HT-29 (cell line): Measurements from ENCODE around the gene COL5A1. TPM values are rescaled to one million over a fixed set of nuclear protein-coding genes. Genes with fewer than 3 reads are reported as not detected.

Experiments
- DNase-seq: peaks from one replicate; pipeline ENCODE4 v3.0.0-alpha.2; 2015; ENCODE audit warnings: low spot score
- total RNA-seq: library from RNA; depleted of rRNA; stranded (reverse); fragments of >200 nt; shearing (Covaris generic); gene quantifications from 2 replicates; pipeline ENCODE4 v1.2.3, GENCODE V29; 2014

COL5A1 gene
- total RNA-seq, 1 experiment from 2014 or later = 0.43 TPM

DNA sequence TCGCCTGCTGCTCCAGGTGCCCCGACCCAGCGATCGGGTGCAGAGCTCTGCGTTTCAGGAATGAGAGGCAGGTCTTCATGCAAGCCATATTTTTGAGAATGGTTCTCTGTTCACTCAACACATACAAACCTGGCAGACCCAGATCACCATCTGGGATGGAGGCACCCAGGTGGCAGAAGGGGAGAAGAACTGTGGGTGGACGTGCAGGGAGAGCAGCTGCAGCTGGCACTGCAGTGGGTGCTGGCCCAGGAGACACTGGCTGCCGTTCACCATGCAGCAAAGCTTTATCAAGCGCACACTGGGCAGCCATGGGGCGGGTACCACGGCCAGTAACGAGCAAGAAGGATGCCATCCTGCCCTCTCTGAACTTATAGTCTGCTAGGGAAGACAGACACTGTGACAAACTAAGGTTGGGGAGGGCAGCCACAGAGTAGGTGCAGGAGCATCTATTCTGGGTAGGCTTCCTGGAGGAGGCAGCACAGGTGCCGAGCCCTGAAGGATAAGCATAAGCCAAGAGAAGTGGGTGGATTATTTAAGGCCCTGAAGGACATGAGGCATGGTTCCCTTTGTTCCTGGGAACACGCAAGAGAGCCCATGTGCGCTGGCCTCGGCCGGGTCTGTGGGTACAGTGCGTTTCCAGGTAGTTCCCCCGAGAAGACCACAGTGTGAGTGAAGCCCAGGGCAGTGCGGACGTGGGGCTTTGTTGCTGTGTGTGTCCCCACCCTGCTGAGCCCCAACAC lies 192.8 kb downstream of the COL5A1 start:
- no peak for DNase-seq

DNA sequence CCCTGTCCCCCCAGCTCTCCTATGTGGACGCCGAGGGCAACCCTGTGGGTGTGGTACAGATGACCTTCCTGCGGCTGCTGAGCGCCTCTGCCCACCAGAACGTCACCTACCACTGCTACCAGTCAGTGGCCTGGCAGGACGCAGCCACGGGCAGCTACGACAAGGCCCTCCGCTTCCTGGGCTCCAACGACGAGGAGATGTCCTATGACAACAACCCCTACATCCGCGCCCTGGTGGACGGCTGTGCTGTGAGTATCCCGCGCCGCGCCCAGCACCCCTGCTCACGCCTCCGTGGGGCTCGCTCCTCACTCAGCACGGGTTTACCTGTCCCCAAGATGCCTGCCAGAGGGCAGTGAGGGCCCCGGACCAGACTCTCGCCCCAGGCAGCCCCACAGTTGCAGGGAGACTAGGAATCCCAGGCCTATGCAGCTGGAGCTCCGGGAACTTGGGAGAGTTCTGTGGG lies 193.4 kb downstream of the COL5A1 start:
- DNase-seq = no peak

DNA sequence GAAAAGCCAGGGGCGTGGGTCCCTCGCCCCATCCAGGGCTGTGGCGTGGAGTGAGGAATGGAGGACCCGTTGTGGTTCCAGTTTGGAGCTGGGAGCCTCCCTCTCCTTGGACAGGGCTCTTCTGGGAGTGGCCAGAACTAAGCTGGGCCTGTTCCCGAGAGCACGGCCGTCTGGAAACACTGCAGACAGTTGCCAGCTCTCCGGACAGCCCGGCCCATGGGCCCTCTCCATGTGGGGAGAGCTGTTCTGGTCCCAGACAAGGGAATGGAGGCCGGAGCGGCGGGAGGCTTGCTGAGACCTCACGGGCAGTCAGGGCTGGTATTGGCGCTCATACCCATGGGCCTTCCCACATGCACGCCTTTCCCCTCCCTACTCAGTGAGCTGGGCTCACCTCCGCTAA lies 193.8 kb downstream of the COL5A1 start:
- DNase-seq = no peak

DNA sequence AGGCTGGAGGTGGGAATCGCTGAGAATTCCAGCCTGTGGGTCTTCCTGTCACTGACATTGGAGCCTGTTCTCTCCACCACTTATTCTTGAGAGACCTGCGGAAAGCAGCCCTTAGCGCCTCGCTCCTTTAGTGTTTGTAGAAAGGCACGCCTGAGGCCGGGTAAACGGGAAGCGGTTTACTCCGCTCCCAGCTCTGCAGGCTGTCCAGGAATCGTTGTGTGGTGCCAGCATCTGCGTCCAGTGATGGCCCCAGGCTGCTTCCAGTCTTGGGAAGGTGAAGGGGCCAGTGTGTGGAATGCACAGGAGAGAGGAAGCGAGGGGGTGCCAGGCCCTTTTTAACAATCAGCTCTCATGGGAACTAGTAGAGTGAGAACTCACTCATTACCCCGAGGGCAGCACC lies 194.4 kb downstream of the COL5A1 start:
- no peak for DNase-seq

DNA sequence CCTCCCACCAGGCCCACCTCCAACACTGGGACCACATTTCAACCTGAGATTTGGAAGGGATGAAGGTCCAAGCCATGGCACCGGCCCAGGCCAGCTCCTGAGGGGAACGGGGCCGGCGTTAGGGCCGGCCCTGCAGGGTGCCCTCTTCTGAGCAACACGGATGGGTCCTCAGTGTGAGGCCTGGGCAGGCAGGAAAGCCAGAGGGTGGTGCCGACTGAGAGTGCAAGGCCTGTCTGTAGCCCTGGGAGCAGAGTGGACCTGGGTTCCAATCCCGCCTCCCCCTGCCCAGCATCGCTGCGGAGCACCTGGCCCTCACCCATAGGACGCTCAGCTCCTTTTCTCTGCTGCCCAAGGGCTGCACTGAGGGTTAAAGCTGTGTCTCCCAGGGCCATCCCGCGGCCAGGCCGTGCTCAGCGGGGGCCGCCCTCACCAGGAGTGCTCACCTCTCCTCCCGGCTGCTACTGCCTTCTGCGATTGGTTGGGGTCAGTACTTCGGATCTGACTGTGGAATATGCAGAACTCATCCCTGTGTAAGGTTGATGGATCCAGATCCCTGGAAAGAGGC lies 194.9 kb downstream of the COL5A1 start:
- DNase-seq = no peak

DNA sequence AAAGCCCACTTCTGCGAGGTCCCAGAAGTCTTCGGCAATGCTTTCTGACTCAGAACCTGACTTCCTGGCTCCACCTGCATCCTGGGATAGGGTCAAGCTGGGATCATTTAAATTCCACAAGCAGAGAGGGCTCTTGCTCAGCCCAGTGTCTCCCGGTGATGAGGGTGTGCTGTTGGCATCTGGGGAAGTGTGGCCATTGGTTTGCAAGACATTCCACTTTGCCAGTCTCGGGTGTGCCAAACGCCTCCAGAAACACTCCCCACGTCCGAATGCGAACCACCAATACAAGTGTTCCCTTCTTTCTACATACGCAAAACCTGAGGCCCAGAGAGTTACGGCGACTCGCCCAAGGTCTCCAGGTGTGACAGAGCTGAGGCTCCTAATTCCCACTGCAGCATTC lies 195.9 kb downstream of the COL5A1 start:
- no peak for DNase-seq

DNA sequence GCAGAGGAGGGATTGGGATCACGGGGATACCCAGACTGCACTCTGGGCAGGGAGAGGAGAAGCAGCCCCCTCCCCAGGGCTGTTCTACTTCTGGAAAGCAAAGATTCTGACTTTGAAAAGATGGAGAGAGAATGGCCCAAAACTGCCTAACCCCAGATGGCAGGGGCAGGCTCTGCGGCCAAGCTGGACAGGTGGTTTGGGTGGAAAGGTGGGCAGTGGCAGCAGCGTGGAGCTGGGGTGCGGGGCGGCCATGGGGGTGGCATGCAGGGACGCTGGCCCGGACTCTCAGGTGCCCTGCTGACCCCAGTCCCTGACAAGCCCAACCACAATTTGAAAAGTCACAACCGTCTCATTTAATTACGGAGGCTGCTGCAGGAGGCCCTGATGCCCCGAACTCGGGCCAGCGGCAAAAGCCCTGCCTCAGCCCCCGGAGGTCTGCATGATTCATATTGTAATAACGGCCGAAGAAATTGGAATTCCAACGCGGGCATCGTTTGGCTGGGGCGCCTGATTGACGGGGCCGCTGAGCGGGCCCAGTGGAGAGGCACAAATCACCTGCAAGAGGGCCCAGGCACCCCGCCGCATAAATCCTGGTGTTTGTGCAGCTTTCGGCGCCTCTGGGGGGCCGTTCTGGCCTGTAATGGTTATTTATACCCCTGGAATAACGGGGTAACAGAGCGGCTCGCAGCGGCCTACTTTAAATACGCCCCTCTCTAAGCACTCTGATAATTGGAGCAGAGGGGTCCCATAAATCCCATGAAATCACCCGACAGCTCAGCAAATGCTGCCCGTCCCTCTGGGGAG lies 197.2 kb downstream of the COL5A1 start:
- DNase-seq = no peak

DNA sequence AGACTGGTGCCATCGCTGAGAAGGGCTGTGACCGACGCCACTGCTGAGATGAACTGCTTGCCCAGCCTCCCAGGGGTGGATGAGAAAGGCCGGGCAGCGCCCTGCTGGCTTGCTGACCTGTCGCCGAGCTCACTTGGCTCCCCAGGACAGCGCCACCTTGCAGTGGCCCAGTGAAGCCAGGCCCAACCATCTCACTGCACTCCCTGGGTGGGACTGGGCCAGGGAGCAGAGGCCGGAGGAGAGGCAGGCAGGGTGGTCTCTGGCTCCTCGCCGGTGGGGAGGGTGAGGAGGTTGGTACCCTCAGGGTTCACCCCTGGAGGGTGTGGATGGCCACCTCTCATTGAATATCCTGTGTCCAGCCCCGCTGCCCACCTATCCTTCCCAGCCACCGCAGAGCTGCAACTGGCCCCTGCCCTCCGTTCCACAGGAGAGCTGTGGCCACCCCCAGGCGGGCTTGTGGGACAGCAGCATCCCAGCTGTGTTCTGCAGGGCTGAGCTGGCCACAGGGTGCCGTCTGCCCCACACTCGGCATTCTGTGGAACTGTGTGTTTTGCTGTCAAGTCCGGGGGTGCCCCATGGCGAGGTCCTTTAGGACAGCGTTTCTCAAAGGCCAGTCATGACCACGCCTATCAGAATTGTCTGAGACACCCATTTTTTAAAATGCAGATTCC lies 198.0 kb downstream of the COL5A1 start:
- DNase-seq = no peak

DNA sequence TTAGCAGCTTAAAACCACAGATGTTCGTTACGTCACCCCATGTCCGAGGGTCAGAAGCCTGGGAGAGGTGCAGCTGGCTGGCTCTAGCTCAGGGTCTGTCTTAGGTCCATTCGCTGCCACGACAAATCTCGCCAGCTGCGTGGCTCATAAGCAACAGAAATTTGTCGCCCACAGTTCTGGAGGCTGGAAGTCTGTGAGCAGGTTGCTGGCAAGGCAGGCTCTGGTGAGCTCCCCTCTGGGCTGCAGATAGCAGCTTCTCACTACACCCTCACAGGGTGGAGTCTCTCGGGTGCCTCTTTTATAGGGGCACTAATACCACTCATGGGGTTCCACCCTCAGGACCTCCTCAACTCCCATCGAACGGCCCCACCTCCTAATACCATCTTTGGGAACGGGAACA lies 198.9 kb downstream of the COL5A1 start:
- no peak for DNase-seq

DNA sequence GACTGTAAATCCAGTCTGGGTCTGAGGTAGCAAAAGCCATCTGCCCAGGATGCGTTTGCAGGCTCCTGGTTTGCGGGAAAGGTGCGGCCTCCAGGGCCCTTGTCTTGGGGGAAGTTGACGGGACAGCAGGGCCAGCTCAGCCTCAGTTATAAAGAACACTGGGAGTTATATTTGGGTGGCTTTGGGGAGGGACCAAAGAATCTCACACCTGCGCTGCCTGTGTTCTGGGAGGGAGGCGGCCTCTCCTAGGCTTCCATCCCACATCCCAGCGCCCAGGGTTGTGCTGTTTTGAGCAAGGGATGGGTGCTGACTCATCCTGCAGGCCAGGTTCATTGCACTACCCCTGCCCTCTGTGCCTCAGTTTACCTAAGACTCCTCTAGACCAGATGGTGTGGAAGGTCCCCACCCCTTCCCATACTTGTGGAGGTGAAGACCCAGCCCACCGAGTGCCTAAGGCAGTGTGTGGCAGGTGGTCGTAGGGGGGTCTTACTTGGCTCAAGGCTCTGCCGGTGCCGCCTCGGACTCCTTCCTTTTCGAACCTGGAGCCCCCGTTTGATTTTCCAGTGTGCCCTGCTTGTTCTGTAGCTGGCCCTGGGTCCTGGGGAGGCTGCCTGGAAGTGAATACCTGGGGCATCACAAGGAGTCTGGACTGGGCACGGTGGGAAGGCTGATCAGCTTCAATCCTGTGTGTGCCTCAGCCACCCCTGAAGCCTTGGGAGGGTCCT lies 199.7 kb downstream of the COL5A1 start:
- DNase-seq = no peak

DNA sequence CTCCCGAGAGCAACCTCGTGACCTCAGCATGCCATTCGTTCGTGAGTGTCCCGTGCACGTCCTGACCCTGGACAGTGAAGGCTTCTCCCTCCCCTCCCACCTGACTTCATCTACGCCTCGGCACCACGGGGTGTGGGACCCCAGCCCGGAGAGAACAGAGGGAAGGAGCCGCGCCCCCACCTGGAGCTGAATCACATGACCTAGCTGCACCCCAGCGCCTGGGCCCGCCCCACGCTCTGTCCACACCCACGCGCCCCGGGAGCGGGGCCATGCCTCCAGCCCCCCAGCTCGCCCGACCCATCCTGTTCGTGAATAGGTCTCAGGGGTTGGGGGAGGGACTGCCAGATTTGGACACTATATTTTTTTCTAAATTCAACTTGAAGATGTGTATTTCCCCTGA lies 200.7 kb downstream of the COL5A1 start:
- no peak for DNase-seq

DNA sequence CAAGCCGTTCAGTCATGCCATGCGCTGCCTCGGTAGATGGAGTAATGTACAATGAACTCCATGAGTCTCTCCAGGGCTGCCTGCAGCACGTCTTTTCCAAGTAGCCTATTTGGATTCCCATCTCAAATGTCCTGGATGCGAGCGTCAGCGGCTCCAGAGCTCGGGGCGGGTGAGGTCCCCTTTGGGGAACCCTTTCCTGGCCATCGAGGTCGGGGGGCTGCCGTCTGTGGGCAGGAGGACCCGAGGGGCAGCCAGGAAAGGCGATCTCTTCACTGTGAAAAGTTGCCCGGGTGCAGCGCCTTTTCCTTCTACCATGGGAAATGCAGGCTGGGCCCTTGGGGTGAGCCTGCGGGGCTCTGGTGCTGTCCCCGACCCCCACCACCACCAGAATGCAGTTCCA lies 202.1 kb downstream of the COL5A1 start:
- DNase-seq = no peak

DNA sequence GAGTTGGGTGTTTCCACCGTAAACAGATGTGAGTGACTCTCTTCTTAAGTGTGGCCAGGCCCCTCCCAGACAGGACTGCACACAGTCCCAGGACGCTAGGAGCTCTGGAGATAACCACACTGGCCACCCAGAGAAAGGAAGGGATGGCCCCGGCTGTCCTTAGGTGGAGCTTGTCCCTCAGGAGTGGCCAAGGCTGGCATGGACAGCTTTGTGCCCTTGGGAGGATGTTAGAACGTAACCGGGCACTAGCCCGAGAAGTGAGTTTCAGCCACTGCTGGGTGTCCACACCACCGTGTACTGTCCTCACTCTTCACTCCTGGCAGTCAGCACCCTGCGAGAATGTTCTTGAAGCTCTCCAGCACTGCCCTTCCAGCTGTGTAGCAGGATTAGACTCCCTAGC lies 203.2 kb downstream of the COL5A1 start:
- DNase-seq = no peak

DNA sequence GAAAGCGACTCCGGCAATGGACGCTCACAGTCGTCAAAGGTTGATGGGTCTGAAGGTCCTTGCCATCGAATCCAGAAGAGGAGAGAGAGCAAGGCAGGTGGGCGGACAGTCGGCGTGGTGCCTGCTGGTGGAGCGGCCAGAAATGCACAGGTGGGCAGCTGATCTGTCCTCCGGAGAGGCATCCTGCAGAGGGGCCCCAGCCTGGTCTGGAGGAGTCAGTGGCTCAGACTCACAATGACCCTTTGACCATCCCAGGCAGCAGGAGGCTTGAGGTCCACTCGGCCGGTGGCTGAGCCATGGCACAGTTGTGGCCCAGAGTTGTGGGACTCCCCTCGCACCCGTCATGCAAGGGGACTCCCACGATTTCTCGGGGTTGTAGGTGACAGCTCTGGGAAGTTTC lies 204.6 kb downstream of the COL5A1 start:
- DNase-seq = no peak

DNA sequence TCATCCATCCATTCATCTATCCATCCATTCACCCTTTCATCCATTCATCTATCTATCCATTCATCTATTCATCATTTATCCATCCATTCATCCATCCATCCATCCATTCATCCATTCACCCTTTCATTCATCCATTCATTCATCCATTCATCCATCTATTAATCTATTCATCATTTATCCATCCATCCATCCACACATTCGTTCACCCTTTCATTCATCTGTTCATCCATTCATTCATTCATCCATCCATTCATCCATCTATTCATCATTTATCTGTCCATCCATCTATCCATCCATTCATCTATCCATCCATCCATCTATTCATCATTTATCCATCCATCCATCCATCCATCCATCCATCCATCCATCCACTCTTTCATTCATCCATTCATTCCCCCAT lies 205.1 kb downstream of the COL5A1 start:
- no peak for DNase-seq

DNA sequence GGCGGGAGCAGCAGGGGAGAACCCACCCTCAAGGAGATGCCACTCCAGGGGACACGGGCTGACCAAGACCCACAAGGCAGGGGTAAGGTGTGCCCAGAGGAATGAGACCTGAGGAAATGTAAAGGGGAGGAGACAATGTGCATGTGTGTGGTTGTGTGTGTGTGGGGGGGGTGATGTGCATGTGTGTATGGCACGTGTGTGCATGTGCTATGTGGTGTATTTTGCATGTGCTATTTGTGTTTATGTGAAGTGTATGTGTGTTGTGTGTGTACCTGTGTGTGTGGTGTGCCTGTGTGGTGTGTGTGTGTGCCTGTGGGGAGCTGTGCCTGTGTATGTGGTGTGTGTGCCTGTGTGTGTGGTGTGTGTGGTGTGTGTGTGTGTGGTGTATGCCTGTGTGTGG lies 205.5 kb downstream of the COL5A1 start:
- DNase-seq = no peak

DNA sequence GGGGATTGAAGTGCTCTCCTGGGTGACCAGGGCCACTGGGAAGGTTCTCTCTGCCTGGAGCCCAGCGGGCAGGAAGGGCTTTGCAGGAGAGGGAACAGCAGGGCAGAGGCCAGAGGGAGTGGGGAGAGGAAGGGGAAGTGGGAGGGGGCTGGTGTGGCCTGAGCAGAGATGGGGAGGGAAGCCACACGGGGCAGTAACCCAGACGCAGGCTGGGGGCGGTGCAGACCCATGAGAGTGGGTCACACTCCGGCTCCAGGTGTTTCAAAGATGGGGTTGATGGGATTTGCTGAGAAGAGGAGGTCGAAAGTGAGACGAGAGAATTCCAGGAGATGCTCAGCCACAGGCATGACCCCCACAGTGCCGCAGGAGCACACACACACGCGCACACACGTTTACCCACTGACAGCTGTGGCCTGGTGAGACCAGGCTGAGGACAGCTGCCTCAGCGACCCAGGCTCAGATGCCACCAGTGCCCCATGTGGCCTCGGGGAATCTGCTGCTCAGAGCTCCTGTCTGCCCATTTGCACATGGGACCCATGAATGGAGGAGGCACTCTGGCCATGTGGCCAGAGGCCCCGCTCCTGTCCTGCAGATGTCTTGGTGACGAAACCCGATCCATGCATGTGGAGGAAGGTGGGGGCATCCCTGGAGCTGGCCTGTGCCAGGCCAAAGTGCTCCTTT lies 206.3 kb downstream of the COL5A1 start:
- no peak for DNase-seq

DNA sequence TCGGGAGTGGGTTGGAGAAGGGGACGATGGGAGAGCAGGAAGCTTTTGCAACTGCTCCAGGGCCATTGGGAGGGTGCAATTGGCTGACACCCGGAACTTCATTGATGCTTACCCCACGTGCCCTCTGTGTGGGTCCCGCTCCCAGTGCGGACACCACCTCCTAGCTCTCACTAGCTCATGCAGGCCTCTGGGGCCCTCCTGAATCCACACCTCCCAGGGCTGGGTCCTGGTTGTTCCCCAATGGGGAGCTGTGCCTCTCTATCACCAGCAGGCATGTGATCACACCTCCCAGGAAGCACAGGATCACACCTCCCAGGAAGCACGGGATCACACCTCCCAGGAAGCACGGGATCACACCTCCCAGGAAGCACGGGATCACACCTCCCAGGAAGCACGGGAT lies 206.9 kb downstream of the COL5A1 start:
- DNase-seq = no peak

DNA sequence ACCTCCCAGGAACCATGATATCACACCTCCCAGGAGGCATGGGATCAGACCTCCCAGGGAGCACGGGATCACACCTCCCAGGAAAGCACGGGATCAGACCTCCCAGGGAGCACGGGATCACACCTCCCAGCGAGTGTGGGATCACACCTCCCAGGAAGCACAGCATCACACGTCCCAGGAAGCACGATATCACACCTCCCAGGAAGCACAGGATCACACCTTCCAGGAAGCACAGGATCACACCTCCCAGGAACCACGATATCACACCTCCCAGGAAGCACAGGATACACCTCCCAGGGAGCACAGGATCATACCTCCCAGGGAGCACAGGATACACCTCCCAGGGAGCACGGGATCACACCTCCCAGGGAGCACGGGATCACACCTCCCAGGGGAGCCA lies 209.0 kb downstream of the COL5A1 start:
- no peak for DNase-seq

DNA sequence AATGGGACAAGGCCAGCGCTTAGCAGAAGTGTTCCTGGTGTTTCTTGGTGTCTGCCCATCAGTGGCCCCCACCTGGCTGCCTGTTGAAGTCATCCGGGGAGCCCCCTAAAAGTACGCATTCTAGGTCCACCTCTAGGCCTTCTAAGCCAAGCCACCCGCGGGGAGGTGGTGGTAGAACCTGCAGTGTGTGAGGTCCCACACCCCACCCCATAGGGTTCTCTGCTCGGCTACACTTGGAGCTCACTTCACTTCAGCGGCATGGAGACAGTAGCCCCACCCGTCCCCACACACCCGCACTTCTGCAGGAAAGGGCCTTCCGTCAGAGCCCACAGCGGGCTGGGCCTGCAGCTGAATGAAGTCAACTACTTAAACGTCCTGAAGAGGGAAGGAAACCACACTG lies 209.4 kb downstream of the COL5A1 start:
- no peak for DNase-seq
